Transverse colon (tissue), 4 donors: ENCODE data around the gene TGFB1I1.

Source experiments
- EP300 ChIP-seq: sonication (generic); formaldehyde crosslinking; IDR thresholded peaks from one replicate; pipeline ENCODE4 v1.6.1; 2017; ENCODE audit warnings: antibody characterized with exemption, low read depth
- POLR2A ChIP-seq: fragments of 450-650 bp; IDR thresholded peaks from one replicate; pipeline ENCODE4 v1.6.1; 2016; ENCODE audit warnings: antibody characterized with exemption, mild to moderate bottlenecking, moderate library complexity
- POLR2AphosphoS5 ChIP-seq, 3 donors: sonication (generic); formaldehyde crosslinking; IDR thresholded peaks; one replicate each; pipeline ENCODE4 v1.6.1; 2016; ENCODE audit warnings: antibody characterized with exemption in 3 of 3
- TF ChIP-seq, protein P1 (sequence below), 5 experiments: fragments of 200-600 bp in 3 of 5; fragments of 450-650 bp in 2 of 5; sonication (generic) in 3 of 5; IDR thresholded peaks; 1 replicate in 2 of 5; 2 replicates in 3 of 5; pipeline ENCODE4 v1.5.1; 2016 to 2017; ENCODE audit warnings: antibody characterized with exemption in 5 of 5, inconsistent platforms in 3 of 5, mild to moderate bottlenecking in 2 of 5, moderate library complexity in 1 of 5

DNA sequence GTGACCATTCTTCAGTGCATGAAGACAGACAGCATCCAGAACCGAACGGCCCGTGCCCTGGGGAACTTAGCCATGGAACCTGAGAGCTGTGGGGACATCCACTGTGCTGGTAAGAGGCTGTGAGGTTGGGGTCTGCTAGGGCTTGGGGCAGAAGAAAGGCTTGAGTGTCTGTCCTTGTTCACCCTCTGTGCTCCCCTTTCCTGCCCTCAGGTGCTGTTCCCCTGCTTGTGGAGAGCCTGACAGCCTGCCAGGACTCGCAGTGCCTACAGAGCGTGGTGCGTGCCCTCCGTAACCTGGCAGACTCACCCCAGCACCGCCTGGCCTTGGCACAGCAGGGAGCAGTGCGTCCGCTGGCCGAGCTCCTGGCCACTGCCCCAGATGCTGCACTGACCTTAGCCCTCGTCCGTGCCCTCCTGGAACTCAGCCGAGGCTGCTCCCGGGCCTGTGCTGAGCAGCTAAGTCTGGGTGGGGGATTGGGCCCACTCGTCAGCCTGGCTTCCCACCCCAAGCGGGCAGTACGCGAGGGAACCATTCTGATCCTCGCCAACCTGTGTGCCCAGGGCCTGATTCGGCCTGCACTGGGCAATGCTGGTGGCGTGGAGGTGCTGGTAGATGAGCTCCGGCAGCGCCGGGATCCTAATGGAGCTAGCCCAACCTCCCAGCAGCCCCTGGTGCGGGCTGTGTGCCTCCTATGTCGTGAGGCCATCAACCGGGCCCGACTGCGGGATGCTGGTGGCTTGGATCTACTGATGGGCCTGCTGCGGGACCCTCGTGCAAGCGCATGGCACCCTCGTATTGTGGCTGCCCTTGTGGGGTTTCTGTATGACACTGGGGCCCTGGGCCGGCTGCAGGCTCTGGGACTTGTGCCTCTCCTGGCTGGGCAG is 9.8 kb upstream of the TGFB1I1 start:
- TF ChIP-seq, protein P1, sequence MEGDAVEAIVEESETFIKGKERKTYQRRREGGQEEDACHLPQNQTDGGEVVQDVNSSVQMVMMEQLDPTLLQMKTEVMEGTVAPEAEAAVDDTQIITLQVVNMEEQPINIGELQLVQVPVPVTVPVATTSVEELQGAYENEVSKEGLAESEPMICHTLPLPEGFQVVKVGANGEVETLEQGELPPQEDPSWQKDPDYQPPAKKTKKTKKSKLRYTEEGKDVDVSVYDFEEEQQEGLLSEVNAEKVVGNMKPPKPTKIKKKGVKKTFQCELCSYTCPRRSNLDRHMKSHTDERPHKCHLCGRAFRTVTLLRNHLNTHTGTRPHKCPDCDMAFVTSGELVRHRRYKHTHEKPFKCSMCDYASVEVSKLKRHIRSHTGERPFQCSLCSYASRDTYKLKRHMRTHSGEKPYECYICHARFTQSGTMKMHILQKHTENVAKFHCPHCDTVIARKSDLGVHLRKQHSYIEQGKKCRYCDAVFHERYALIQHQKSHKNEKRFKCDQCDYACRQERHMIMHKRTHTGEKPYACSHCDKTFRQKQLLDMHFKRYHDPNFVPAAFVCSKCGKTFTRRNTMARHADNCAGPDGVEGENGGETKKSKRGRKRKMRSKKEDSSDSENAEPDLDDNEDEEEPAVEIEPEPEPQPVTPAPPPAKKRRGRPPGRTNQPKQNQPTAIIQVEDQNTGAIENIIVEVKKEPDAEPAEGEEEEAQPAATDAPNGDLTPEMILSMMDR (IDR thresholded peaks at IDR 0.05) = no peak
- TF ChIP-seq EP300 (no peak), POLR2A (no peak), POLR2AphosphoS5 (IDR thresholded peaks at IDR 0.05) (no peak)
